Measurements from ENCODE around the gene COX6B1.

Gene COX6B1

GRCh38 chr19:35629332-35629633, 18.8 kb upstream of the COX6B1 start:
- no peak for DNase-seq (ENCODE audit: low read depth in 2 of 2)

GRCh38 chr19:35633727-35634440, 14.2 kb upstream of the COX6B1 start:
- no peak overlapping the region for H3K4me3 ChIP-seq (replicated peaks in 1 of 2; ENCODE audit: low read depth in 2 of 2, low read length in 2 of 2)
- TF ChIP-seq CTCF (IDR thresholded peaks at IDR 0.05; ENCODE audit: low read depth, low read length): no peak
- no peak for DNase-seq (ENCODE audit: low read depth in 2 of 2)

More at GRCh38 chr19:35629332-35629633, 18.8 kb upstream of the COX6B1 start:
- peak overlapping the region; percentile 84 to 99 for H3K4me3 ChIP-seq (replicated peaks in 1 of 2; ENCODE audit: low read depth in 2 of 2, low read length in 2 of 2)
- no peak for TF ChIP-seq CTCF (IDR thresholded peaks at IDR 0.05; ENCODE audit: low read depth, low read length)

GRCh38 chr19:35636651-35637050, 11.5 kb upstream of the COX6B1 start:
- TF ChIP-seq CTCF (IDR thresholded peaks at IDR 0.05; ENCODE audit: low read depth, low read length): no peak
- no peak overlapping the region for H3K4me3 ChIP-seq (replicated peaks in 1 of 2; ENCODE audit: low read depth in 2 of 2, low read length in 2 of 2)
- no peak for DNase-seq (ENCODE audit: low read depth in 2 of 2)

- no peak overlapping the region for H3K4me3 ChIP-seq (replicated peaks in 1 of 2; ENCODE audit: low read depth in 2 of 2, low read length in 2 of 2)
- no peak for TF ChIP-seq CTCF (IDR thresholded peaks at IDR 0.05; ENCODE audit: low read depth, low read length)
- no peak for DNase-seq (ENCODE audit: low read depth in 2 of 2)
These were observed 11.0 kb upstream of the COX6B1 start for GRCh38 chr19:35637165-35637564.

GRCh38 chr19:35639321-35639639, 8.8 kb upstream of the COX6B1 start:
- no peak for TF ChIP-seq CTCF (IDR thresholded peaks at IDR 0.05; ENCODE audit: low read depth, low read length)
- no peak for DNase-seq (ENCODE audit: low read depth in 2 of 2)

GRCh38 chr19:35639863-35640262, 8.3 kb upstream of the COX6B1 start:
- DNase-seq (ENCODE audit: low read depth in 2 of 2): no peak
- H3K4me3 ChIP-seq (replicated peaks in 1 of 2; ENCODE audit: low read depth in 2 of 2, low read length in 2 of 2): no peak overlapping the region
- TF ChIP-seq CTCF (IDR thresholded peaks at IDR 0.05; ENCODE audit: low read depth, low read length): no peak

More at GRCh38 chr19:35639321-35639639, 8.8 kb upstream of the COX6B1 start:
- no peak overlapping the region for H3K4me3 ChIP-seq (replicated peaks in 1 of 2; ENCODE audit: low read depth in 2 of 2, low read length in 2 of 2)

Data from cardiac fibroblast (primary cell).